Measurements from ENCODE around the gene ZIC4.

Gene ZIC4

DNA sequence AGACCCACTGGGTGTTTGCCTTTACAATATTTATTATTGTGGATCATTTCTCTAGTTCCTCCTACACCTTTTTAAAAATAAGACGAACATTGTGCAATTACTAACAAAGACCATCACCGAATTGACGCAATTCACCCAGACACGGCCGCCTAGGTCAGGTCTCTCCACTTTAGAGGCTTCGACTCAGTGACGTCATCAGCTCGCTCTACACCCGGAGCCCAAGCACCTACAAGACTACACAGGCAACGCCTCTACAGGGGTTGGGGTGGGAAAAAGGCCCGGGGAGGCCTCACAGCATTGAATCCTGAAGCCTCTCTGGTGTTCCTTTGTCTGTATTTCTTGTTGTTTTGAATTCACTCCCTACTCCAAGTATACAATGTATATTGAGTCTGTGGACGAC lies 16.6 kb downstream of the ZIC4 start:
- no peak for DNase-seq

DNA sequence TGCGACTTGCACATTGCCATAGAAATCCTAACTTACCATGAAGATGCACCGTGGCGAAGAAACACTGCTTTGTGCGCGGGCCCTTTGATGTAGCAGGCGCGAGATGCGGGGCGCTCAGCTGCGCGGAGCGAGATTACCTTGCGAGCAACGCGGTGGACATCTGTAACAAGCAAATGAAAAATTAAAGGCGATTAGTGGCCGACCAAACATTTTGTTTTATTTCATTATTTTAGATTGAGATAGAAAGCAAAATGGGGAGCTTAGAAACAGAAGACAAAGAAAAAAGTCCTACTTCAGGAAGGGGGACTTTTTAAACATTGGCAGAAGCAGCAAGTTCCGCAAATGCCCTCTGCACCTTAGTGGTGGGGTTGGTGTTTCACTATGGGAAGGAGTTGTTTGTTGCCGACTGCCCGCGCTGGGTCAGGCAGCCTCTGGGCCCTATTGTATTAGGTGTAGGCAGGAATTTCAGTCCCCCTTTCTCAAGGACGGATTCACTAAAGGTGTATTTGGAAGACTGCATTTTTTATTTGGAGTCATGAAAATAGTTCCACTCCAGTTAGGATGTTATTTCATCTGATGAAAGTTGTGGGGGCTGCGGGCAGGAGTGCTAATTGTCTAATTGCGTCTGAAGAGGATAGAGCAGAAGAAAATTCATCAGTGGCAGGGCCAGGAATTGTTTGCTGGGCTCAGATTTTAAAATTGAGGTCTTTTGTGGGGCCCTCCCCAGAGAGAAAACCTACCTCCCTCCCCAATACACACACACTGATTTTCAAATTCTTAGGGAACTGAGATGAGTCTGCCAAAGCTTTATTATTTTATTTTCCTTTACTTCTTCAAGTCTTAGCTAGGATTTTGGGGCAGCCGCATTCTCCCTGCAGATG lies 17.4 kb downstream of the ZIC4 start:
- no peak for DNase-seq

DNA sequence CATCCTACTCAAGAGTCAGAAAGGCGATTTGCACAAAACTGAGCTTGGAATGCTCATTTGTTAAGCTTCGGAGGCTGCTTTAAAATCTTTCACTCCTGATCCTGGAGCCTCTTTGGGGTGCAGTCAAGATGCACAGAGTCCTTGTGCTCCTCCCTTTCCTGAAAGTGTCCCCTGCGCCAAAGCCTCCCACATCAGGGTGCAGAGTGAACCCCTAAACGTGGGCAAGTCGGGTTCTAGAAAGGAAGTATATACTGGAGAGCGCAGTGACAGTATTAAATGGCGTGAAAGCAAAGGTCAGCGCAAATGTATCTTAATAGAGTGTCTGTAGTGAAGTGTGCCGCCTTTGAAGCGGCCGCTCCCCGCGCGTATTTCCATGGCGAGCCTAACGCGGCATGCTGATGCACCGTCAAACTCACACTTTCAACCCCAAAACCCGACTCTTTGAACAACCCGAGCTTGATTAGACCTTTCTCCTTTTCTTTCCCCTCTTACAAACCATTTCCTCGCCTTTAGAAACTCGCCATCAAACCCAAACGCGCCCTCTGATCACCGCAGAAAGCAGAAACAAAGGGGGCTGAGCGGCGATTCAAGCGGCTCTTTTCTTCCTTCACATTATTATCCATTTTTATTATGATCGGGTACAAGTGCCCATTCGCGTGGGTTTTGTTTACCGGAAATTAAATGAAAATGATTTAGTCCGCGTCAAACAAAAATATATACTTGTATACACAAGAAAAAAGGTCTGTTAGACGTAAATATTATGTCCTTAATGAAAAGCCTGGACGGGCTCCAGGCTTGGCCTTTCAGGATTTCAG lies 18.3 kb downstream of the ZIC4 start:
- DNase-seq = no peak

DNA sequence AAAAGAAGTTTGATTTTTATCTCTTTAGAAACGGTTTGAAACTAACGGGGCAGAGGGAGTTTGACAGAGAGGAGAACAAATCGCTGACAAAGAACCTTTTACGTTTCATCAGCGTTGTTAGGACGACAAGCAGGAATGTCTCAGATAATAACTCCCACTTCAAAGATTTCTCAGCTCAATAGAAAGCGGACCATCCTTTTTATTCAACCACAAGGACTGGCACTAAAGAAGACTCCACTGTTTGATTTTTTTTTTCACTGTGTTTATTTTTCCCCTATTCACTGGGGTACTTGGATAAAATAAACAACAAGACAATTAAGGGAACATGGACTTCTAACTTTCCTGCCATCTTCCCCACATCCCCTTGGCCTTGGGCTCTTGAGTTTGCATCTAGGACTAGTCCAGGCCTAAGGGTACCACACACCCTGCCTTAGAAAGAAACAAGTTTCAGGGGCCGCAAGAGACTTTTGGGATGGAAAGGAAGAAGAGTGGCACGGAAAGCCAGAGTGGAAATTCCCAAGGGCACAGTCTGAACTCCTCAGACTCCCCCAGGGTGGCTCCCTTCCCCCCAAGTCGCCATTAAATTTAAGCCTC lies 19.0 kb downstream of the ZIC4 start:
- DNase-seq = no peak

DNA sequence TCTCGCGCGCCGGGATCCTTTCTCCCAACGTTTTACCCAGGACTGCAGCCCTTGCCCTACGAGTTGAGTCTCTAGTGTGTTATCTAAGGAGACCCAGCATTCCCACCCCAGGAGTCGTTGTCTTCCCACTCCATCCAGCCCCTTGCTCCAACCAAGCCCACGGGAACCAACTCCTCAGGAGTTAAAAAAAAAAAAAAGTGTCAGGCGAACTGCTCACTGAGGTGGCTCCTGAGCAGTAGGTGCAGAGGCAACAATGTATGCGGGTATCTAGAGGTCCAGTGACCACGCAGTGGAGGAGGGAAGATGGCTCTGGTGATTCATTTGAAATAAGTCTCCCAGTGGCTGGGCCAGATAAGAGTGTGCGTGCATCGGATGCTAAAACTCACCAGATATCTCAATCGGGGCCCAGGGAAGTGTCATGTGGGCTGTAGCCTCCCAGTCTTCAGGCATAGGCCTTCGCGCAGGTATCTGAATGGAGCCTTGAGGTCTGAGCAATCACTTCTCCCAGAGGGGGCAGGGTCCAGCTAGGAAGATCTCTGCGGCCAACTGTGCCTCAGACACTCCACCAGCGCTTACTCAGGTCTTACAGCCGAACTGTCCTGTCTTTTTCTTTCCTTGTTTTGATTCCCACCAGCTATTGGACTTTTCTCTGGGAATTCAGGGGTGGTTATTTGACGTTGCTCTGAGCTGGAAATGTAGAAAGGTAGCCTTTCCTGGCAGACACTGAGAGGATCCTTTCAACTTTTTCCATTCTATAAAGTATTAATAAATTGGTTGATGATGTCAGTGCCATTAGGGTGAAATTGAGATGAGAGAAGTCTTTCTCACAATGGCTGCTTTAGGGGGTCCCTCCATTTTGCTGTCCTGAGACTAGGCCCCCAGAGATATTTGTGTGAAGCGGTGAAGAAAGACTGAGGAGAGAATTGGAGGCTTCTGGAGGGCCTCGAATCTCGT lies 21.0 kb downstream of the ZIC4 start:
- DNase-seq = no peak

DNA sequence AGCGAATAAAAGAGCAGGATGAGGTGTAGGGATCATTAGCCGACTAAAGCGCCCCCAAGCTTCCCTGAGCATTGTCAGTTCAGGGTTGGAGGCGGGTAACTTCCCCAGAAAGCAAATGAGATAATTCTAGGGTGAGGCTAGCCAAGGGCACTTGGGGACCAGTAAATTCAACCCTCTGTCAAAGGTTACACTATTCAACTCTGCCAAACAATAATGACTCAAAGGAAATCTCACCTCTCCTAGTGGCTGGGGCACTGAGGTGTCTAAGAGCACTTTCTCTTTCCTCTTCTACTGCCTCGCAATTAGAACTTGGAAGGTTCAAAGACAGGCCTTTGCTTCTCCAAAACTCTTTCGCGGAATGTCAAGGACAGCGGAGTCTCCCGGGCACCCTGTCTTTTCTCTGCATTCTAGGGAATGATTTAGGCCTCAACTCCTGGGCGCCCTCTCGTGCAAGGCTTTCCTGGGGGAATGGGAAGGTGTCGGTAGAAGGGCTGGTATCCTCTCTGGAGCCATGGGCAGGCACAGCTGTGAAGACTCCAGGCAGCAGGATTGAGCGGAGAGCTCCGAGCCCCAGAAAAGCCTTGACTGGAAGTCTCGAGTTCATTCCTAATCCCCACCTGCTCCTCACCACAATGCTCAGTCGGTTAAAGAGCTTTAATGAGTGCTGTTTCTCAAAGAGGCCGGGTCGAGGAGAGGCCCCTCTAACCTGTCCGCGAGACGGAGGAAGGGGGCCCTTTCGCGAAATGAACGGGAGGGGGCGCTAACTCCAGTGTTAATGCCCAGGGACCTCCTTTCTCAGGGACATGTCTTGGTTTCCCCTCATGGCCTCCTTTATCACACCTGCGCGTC lies 21.9 kb downstream of the ZIC4 start:
- DNase-seq = no peak

DNA sequence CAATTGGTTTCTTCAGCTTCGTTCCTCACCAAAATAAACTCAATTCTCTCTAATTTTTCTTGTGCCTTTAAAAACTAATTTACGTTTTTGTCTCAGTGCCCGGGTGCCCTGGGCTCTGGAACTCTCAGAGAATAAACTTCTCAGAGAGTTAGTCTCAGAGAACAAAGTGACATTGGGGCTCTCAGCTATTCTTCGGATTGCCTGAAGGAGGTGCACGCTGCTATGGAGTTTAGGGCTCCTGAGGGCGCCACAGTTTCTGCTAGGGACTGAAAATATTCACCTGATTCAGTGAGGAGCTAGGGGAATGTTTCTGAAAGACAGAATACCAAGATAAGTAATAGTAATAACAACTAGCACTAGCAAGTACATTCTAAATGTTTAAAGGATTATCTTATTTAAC lies 22.7 kb downstream of the ZIC4 start:
- DNase-seq = no peak

DNA sequence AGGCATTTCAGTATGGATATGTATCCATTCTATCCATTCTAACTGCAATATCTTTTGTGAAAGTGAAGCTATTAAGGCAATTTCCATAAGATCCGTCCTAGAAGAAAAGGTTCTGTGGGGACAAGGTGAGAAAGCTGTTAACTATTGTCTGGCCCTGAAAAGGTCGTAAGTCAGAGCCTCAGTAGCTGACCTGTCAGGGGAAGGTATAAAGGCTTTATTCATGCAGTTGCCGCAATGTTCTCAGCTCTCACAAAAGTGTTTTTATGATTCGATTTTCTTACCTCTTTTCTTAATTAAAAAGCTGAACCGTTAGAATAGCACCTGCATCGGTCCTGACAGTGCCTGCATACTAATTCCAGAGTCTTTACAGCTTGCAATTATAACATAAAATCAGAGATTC lies 24.7 kb downstream of the ZIC4 start:
- DNase-seq = no peak

DNA sequence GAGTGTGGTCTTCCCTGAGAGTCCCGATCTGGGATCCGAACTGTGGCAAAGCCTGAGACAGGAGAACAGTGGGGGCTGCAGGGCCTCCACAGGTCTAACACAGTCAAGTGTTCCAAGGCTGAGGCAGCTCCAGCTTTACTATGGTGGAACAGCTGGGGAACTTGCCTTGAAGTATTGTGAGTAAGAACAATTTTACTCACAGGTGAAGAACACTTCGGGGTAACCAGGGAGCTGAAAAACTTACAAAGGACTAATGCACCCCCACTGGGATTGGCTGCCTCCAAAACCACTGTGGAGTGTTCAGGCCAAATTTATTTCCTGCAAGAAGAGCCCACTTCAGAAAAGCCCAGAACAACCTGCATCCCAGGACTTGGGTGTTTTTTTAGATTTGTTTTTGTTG lies 25.4 kb downstream of the ZIC4 start:
- DNase-seq = no peak

DNA sequence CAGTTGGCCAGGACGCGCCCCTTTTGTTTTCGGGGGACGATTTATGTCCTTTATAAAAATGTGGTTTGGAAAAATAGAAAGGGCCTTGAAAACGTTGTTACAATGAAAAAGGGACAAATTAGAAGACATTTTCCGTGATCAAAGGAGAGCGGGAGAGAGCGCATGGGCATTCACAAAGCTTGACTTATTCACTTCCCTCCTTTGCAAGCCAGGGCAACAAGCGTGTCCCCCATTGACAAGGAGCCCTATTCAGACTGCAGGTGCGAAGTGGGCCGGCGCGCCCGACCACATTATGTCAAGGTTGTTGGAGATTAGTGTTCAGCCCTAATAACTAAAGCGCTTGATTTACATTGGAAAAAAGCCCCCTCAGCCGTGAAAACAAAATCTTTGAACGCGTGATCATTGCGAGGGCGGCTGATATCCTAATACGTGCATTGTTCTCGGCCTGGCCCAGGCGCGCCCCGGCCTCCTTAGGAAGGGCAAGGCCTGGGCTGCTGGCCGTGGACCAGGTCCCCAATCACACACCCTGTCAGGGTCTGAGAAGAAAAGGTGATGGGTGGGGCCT lies 25.9 kb downstream of the ZIC4 start:
- DNase-seq = no peak

DNA sequence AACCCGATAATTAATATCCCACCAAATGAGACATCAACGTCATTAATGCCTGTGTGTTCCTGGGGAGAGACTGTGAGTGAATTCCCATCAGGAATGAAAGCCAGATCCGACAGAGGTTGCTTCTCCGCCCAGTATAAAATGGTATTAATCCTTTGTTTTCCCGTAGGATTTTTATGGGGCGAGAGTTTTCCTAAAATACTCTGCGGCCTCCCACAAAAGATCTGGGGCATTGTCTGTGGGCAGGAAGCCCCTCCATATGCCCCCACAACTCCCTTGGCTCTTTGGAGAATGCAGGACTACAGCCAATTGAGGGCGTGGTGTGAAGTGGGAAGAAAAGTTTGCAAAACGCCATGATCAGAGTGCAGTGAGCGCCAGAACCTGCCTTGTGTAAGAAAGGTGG lies 26.7 kb downstream of the ZIC4 start:
- no peak for DNase-seq

DNA sequence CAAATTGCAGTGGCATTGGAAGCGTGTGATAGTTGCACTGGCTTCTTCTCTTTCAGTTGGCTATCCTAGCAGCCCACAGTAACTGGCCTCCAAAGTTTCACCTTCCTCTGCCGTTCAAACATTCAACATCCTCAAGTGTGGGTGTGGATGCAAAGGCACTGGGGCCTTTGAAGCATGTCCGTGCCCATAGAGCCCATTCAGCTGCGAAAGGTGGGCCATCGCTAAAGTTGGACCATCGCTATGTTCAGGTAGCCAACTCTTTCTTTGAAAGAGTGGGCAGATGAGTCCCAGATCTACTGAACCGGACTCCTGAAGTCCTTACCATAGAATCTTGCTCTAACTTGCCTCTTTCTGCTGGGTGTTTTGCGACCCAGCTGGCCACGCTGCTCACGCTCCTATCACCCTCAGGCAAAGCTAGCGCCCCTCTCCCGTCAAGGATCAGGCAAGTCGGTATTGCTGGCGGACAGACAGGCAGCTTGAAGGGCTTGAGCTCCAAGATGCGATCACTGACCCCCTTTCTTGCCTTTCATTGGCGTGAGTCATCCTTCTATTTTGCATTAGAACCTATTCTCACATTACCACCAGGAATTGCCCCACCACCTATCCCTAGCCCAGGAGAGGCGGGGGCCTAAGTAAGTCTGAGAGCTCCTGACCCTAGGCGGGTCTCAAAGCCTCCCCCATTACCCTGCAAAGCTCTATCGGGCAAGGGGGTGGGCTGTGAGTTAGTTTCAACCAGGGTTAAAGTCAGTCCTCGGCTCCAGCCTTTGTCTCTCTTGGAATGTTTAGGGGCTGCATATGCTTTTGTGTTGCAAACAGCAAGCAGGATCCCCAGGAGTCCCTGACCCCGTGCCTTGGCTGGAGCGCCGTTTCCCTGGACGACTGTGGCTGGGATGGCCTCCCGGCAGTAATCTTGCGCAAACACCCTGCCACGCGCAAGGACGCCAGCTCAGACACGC lies 28.7 kb downstream of the ZIC4 start:
- no peak for DNase-seq

DNA sequence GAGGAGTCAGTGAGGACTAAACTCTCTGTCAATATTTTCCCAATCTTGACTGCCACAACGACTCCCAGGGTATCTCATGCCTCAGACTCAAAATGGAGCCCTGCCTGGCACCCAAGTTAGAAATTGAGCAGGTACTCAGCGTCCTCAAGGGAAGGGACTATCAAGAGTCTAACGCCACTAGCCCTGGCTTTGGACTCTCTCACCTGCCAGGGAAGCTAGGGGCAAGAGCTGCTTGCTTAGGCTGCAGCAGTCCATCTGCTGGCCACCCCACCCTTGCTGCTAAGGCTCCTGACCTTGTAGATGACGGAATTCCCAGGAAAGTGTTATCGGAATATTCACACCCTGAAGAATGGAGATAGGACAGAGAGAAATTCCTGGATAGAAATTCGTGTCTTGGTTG lies 33.0 kb downstream of the ZIC4 start:
- DNase-seq = no peak

DNA sequence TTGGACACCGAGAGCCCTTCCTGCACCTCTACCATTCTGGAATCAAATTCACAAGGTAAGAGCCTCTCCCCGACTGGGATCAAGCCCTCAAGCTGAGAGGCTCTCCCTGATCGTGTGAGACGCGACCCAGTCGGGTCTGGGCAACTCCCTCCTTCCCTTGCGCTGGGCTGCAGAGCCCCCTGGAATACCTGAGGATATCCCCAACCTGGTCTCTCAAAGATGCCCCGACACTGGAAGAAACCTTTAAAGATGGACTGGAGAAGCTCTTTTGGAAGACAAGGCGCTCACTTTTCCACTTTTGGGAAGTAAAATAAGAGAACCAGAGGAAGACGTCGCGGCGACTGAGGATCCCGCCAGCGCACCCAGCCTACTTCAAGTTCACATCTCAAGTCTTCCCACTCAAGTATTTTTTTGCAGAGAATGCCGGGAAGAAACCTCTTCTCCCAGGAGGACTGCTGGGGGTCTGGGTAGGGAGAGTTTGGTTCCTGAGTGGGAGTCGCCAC lies 33.8 kb downstream of the ZIC4 start:
- DNase-seq = no peak

DNA sequence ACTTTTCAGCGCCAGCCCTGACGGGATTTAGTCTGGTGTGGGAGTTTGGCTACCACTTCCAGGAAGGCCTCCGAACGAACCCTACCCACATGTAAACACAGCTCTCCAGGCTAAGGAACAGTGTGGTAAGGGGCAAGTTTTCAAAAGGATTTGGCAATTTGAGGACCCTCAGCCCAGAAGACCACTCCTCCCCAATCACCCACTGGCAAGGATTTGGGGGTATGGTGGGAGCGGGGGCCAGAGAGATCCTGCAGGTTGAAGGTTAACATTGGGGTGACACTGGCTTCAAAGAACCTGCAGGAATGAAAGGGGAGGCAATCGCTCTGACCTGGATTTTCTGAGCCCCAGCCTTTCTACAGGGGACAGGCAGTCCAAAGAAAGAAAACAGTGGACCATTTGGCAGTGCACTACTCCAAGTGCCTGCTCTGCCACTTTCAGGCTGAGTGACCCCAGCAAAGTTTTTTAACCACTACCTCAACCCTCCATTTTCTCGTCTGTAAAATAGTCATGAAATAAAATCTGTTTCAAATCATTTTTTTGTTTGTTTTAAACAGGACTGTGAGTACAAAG lies 34.5 kb downstream of the ZIC4 start:
- no peak for DNase-seq

DNA sequence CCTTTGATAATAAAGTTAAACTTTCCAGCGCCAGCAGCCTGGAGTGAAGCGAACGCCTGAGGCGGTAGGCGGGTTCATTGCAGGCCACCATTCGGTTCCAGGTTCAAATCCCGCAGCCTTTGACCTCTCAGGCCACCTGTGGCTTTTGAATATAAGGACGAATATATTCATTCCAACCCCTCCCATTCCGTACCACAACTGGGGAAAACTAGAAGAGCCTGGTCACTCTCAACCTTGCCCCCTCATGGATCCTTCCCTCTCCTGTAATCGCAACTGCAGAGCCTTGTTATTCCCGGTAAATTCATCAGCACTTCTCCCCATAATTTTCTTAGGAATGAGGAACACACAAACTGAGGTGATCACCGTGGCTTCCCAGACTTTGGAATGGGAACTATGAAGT lies 35.2 kb downstream of the ZIC4 start:
- DNase-seq = no peak

DNA sequence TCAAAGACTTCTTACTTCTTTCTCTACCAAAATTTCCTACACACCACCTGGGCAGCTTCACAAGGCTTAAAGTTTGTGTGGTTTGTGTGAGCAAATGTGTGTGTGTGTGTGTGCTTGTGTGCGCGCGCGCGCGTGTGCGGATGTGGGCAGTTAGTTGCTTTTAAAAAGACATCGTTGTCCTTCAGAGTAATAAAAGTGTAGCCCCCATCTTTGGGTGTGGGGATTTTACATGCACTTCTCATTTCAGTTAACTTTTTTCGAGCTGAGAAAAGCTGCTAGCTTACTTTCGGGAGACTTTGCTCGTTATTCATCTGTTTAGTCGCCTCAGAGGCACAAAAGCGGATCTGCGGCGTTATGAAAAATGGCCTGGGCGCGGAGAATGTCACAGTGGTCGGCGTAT lies 36.0 kb downstream of the ZIC4 start:
- DNase-seq = no peak

DNA sequence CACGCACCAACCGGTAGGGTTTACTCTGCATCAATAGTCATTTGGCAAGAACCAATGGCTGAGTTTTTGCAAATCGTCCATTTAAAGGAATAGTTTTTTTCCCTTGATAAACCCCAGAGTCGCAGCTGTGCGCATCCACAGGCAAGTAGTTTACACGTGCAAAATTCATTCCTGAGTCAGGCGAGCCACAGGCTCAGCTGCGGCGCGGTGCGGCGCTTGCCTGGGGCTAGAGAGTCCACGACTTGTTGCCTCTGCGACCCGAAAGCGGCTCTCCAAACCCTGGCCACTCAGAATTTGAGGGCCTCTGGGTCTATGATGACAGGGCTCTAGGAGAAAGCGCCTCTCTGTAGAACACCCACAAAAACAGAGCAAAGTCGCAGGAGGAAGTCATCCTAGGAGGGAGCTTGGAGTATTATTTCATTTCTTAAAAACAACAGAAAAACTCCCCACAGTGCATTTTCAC lies 36.7 kb downstream of the ZIC4 start:
- no peak for DNase-seq

DNA sequence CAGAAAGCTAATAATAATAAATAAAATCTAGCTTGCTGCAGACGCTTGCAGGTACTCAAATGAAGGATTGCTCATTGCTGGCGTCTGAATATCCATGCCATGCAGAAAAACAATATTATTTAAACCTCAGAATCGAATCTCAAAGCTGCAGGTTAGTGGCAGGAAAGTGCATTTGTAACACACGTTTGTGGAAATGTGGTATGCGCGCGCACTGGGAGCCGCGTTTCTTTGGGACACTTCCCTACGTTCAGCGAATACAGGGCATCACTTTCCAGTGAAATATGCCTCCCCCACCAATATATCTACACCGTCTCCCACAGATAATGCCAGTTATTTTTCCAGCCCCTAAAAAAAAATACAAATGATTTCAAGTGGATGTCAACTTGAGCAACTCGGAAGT lies 37.1 kb downstream of the ZIC4 start:
- no peak for DNase-seq

All from NCI-H510A treated with DMSO at 0.1 percent for 48 hours (cell line).